IPS DF 6.9 (cell line): ENCODE measurements around the gene GREM2.

Source experiments
- DNase-seq: peaks from one replicate; pipeline ENCODE4 v3.0.0-alpha.2; 2013; ENCODE audit warnings: low read depth, low spot score
- H3K27ac ChIP-seq: one replicate; pipeline ENCODE4 v1.5.1; 2013; ENCODE audit warnings: low read length, control low read depth
- H3K27me3 ChIP-seq: 2 replicates; pipeline ENCODE4 v1.6.1; 2013; ENCODE audit warnings: mild to moderate bottlenecking, low read length; ENCODE audit not compliant: control insufficient read depth, insufficient read depth
- H3K36me3 ChIP-seq: 2 replicates; pipeline ENCODE4 v1.6.1; 2013; ENCODE audit warnings: low read length; ENCODE audit not compliant: control insufficient read depth, insufficient read depth
- H3K4me1 ChIP-seq: 2 replicates; pipeline ENCODE4 v1.6.1; 2013; ENCODE audit warnings: low read length; ENCODE audit not compliant: control insufficient read depth, insufficient read depth
- H3K4me3 ChIP-seq: 2 replicates; pipeline ENCODE4 v1.5.1; 2013; ENCODE audit warnings: mild to moderate bottlenecking, low read length
- H3K9me3 ChIP-seq: 2 replicates; pipeline ENCODE4 v1.6.1; 2013; ENCODE audit warnings: low read length, inconsistent platforms; ENCODE audit not compliant: control insufficient read depth, insufficient read depth
- WGBS: extraction: QIAGEN DNeasy Blood & Tissue Kit; methylation state at CpG from one replicate; pipeline ENCODE4 v1.1.7; 2013; ENCODE audit warnings: mixed read lengths, missing lambda C conversion rate; ENCODE audit not compliant: insufficient read length, insufficient coverage; 5-methylcytosine and 5-hydroxymethylcytosine counted together

Gene GREM2

DNA sequence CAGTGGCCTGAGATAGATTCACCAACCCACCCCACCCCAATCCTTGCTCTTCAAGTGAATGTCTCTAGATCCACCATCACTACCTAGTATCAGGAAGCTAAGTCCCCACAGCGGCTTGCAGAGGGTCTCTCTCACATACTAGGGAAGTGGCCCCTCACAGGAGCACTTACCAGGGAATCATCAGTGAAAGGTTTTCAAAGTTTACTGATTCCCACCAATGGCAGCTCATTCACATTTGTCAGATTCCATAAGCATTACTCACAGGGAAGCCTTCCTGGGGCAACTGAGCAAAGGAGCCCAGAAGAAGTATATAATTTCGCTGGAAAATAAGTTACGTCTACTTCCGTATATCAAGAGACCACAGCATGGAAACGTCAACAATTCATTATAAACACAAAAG, 120.8 kb downstream of the GREM2 start:
- DNase-seq: no peak
- no peak overlapping the region for H3K27ac ChIP-seq
- no peaks in the 10 kb centered on the region for H3K27me3 ChIP-seq
- no CpG with 5 or more reads among the region's 5 CpGs for WGBS
- H3K4me3 ChIP-seq: no peak overlapping the region
- H3K4me1 ChIP-seq: peaks cover 2% of the 10 kb centered on the region; the same call in 1 of the 2 replicates
- no peaks in the 10 kb centered on the region for H3K36me3 ChIP-seq
- no peaks in the 10 kb centered on the region for H3K9me3 ChIP-seq

DNA sequence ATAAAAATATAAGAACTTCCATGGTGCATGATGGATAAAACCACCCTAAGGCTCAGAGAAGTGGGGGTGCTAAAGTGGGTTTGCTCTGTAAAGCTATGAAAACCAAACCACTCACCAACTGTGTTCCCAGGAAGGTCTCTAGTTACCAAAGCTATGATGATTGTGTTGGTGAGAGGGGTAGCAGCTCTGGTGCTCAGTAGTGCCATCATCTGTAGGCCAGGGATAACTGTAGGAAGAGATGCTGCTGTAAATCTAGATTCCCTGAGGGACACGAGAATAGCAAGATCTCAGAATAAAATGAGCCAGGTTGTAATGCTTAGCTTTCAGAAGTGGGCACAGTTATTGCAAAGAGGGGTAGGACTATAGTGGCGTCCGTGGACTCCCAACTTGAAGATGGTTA, 124.5 kb downstream of the GREM2 start:
- Histone ChIP-seq H3K4me3 (no peak overlapping the region), H3K9me3 (no peaks in the 10 kb centered on the region), H3K4me1 (peaks cover 2% of the 10 kb centered on the region; the same call in 1 of the 2 replicates), H3K27ac (no peak overlapping the region), H3K27me3 (no peaks in the 10 kb centered on the region), H3K36me3 (no peaks in the 10 kb centered on the region)
- no peak for DNase-seq
- no CpG with 5 or more reads among the region's 3 CpGs for WGBS

DNA sequence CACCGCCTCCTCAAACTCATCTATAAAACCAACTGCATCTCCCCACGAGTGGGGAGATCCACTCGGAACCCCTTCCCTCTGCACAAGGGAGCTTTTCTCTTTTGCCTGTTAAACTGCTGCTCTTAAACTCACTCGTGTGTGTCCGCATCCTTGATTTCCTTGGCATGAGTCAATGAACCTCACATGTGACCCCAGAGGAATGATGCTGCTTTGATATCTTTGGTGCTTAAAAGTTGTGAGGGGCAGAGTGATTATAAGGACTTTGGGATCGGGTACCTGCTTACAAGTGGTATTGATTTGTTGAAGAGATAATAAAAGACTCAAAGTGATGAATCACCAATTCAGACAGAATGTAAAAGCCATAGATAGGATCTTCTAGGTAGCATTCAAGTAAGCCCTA, 125.3 kb downstream of the GREM2 start:
- Histone ChIP-seq H3K9me3 (no peaks in the 10 kb centered on the region), H3K4me1 (peaks cover 2% of the 10 kb centered on the region; the same call in 1 of the 2 replicates), H3K36me3 (no peaks in the 10 kb centered on the region), H3K27ac (no peak overlapping the region), H3K4me3 (no peak overlapping the region), H3K27me3 (no peaks in the 10 kb centered on the region)
- no peak for DNase-seq
- WGBS: 71% methylated on average over 1 of the region's 6 CpGs

DNA sequence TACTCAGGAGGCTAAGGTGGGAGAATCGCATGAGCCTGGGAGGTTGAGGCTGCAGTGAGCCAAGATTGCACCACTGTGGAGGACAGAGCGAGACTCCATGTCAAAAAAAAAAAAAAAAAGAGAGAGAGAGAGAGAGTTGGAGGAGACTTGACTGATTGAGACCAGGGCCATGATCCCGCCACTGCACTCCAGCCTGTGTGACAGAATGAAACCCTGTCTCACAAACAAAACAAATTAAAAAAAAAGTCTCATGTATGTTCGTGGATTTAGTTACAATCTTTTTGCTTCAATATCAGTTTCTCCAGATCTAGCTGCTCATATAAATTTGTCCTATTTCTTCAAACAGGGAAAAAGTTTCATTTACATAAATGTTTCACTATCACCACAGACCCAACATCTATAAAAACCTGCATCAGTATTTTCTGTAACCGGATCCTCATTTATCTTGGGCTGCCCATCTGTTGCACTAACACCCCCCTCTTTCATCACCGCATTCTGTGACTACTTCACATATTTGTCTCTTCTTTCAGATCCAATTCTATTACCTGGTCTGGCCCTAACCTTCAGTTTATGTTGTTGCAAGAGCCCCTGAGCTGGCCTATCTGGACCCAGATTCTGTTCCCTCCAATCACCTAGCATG, 127.0 kb downstream of the GREM2 start:
- no peak overlapping the region for H3K27ac ChIP-seq
- no peaks in the 10 kb centered on the region for H3K4me1 ChIP-seq
- no peaks in the 10 kb centered on the region for H3K27me3 ChIP-seq
- no peaks in the 10 kb centered on the region for H3K9me3 ChIP-seq
- DNase-seq: no peak
- no peaks in the 10 kb centered on the region for H3K36me3 ChIP-seq
- no CpG with 5 or more reads among the region's 6 CpGs for WGBS
- no peak overlapping the region for H3K4me3 ChIP-seq

DNA sequence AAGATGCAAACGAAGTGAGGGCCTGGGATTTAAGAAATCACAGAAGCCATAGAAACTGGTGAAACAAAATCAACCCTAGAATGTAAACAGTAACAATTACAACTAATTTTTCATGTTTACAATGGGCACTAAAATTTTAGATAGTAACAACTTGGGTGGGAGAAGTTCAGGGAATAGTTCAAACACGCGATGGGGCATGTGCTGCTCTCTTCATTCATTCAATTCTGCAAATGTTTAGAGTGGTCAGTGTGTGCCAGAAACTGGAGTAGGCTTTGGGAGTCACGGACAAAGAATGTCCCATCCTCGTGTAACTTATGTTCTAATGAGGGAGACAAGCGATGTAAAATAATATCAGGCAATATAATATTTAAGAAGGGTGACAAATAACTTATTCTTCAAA, 133.4 kb downstream of the GREM2 start:
- H3K4me1 ChIP-seq: no peaks in the 10 kb centered on the region
- no peaks in the 10 kb centered on the region for H3K27me3 ChIP-seq
- no peaks in the 10 kb centered on the region for H3K36me3 ChIP-seq
- no peak for DNase-seq
- no peak overlapping the region for H3K4me3 ChIP-seq
- no peak overlapping the region for H3K27ac ChIP-seq
- WGBS: no CpG with 5 or more reads among the region's 6 CpGs
- no peaks in the 10 kb centered on the region for H3K9me3 ChIP-seq

DNA sequence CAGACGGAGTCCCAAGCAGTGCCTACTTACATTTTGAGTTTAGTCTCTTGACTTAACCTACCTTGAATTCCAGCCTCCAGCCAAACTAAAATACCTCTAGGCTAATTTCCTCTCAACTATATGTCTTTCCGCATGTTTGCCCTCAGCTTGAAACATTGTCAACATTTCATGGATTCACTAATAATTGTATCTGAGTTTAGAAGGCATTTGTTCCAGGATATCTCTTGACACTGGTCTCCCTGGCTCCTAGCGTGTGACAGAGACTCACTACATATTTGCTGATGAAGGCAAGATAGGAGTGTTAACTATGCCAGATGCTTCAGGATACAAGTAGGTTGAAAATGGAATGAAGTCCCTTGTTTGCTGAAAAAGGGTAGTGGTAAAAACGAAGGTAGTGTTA, 136.1 kb downstream of the GREM2 start:
- WGBS: 100% methylated on average over 1 of the region's 4 CpGs
- H3K27ac ChIP-seq: no peak overlapping the region
- H3K4me1 ChIP-seq: no peaks in the 10 kb centered on the region

DNA sequence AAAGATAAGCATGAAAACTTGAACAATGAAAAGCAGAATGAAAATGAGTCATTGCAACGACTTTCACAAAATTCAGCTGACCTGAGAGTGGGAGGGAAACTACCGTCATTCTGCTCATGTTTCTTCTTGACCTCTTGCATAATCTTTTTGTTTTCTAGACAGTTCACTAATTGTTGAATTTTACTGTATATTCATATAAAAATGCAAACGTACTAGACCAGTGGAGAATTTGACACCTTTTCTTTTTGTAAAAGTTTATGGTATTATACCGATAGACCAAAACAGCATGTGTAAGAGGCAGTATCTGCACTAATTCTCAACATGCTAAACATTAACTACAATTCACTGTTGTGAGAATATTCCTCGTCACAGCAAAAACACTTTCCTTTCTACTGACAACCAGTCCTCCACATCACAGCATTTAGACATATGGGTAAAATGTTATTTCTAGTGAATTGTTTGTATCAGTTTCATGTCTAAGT, 137.8 kb downstream of the GREM2 start:
- no peak for DNase-seq
- Histone ChIP-seq H3K36me3 (no peaks in the 10 kb centered on the region), H3K27ac (no peak overlapping the region), H3K27me3 (no peaks in the 10 kb centered on the region), H3K9me3 (no peaks in the 10 kb centered on the region), H3K4me3 (no peak overlapping the region), H3K4me1 (no peaks in the 10 kb centered on the region)
- no CpG with 5 or more reads among the region's 5 CpGs for WGBS

More for the DNA sequence above, 136.1 kb downstream of the GREM2 start:
- no peak for DNase-seq
- Histone ChIP-seq H3K9me3 (no peaks in the 10 kb centered on the region), H3K36me3 (no peaks in the 10 kb centered on the region), H3K4me3 (no peak overlapping the region), H3K27me3 (no peaks in the 10 kb centered on the region)

DNA sequence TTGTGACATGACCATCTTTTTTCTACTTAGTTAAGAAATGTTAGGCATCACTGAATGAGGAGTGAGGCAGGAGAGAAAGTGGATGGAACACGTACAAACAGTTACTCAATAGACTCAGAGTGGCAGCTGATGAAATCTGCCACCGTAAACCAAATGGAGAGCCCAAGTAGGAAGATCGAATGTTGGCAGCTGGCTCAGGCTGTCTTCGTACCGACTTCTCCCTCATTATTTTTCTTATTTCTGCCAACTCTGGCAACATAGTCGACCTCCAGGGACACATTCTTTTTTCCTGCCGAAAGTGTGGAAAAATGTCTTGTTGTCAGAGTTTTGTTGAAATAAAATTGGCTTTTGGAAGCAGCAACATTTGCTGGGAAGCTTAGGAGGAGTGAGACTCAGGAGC, 143.3 kb downstream of the GREM2 start:
- DNase-seq: no peak
- WGBS: no CpG with 5 or more reads among the region's 7 CpGs
- Histone ChIP-seq H3K4me3 (no peak overlapping the region), H3K36me3 (no peaks in the 10 kb centered on the region), H3K27me3 (no peaks in the 10 kb centered on the region), H3K4me1 (no peaks in the 10 kb centered on the region), H3K27ac (no peak overlapping the region), H3K9me3 (no peaks in the 10 kb centered on the region)

DNA sequence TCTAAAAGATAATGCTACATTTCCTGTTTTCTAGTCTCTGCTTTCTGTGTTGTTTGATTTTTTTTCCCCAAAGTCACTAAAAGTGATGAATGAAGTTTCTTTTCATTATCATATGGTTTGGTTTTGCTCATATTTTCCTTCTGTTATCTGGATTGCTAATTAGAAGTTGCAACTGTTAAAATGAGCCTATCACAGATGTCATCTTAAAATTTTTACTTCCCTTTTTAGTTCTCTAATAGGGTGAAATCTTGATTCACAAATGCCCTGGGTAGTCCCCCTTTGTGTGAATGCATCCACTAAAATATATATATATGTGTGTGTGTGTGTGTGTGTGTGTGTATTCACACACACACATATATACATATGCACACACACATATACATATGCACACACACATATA, 144.1 kb downstream of the GREM2 start:
- Histone ChIP-seq H3K4me1 (no peaks in the 10 kb centered on the region), H3K27ac (no peak overlapping the region)

DNA sequence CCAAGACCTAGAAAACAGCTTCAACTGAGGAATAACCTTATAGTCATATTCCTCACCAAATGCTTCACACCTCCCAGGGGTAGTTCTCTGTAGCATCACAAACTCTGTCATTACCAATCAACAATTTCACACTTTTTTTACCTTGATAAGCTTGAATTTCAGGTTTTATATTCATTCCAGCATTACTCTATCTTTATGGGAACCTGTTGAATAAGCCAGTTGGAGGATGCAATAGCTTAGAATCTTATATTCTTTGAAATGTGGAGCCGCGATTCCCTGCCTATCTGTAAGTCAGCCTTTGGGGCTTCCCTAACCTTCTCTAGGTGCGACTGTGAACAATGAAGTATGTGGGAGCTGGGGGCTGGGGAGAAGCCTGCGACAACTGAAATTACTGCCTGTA, 145.4 kb downstream of the GREM2 start:
- WGBS: no CpG with 5 or more reads among the region's 4 CpGs
- Histone ChIP-seq H3K27me3 (no peaks in the 10 kb centered on the region), H3K36me3 (no peaks in the 10 kb centered on the region), H3K27ac (no peak overlapping the region), H3K4me1 (no peaks in the 10 kb centered on the region), H3K9me3 (no peaks in the 10 kb centered on the region), H3K4me3 (no peak overlapping the region)
- no peak for DNase-seq

More for the DNA sequence above, 144.1 kb downstream of the GREM2 start:
- H3K36me3 ChIP-seq: no peaks in the 10 kb centered on the region
- H3K27me3 ChIP-seq: no peaks in the 10 kb centered on the region
- no peak for DNase-seq
- H3K4me3 ChIP-seq: no peak overlapping the region
- H3K9me3 ChIP-seq: no peaks in the 10 kb centered on the region

DNA sequence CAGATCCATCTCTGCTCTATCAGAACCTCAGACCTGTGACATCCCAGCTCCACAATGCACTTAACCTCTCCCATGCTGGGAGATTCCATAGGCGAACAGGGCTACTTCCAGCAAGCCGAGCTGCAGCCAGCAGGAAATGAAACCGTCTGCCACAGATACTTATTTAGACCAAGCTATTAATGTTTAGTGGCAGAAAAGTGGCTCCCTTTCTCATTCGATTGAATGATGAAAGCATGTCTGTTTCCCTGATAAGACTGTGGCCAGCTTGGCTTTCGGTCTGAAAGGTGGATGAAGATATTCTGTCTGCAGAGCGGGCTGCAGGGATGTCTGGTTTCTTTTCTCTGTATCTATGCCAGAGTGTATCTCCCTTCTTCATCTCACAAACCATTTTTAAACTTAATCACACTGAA, 146.4 kb downstream of the GREM2 start:
- WGBS: no CpG with 5 or more reads among the region's 6 CpGs
- Histone ChIP-seq H3K4me3 (no peak overlapping the region), H3K4me1 (no peaks in the 10 kb centered on the region), H3K36me3 (no peaks in the 10 kb centered on the region), H3K27ac (no peak overlapping the region), H3K9me3 (no peaks in the 10 kb centered on the region), H3K27me3 (no peaks in the 10 kb centered on the region)
- no peak for DNase-seq
